Activated naive CD4-positive, alpha-beta T cell treated with anti-CD3 and anti-CD28 coated beads, Interleukin-2, amount 50 U/mL, for 24 hours (primary cell): ENCODE data around the gene TPPP.

Source experiments
- H3K27ac Mint-ChIP-seq: one replicate; pipeline ENCODE4 v1.8.0; 2021; ENCODE audit warnings: mild to moderate bottlenecking, mixed read lengths
- H3K27me3 Mint-ChIP-seq: one replicate; pipeline ENCODE4 v1.8.0; 2021; ENCODE audit warnings: mixed read lengths
- H3K36me3 Mint-ChIP-seq: one replicate; pipeline ENCODE4 v1.8.0; 2021; ENCODE audit warnings: mixed read lengths
- H3K4me1 Mint-ChIP-seq: one replicate; pipeline ENCODE4 v1.8.0; 2021; ENCODE audit warnings: mixed read lengths
- H3K4me3 Mint-ChIP-seq: one replicate; pipeline ENCODE4 v1.8.0; 2021; ENCODE audit warnings: mild to moderate bottlenecking, mixed read lengths
- H3K9me3 Mint-ChIP-seq: one replicate; pipeline ENCODE4 v1.8.0; 2021; ENCODE audit warnings: mixed read lengths

The TPPP gene

DNA sequence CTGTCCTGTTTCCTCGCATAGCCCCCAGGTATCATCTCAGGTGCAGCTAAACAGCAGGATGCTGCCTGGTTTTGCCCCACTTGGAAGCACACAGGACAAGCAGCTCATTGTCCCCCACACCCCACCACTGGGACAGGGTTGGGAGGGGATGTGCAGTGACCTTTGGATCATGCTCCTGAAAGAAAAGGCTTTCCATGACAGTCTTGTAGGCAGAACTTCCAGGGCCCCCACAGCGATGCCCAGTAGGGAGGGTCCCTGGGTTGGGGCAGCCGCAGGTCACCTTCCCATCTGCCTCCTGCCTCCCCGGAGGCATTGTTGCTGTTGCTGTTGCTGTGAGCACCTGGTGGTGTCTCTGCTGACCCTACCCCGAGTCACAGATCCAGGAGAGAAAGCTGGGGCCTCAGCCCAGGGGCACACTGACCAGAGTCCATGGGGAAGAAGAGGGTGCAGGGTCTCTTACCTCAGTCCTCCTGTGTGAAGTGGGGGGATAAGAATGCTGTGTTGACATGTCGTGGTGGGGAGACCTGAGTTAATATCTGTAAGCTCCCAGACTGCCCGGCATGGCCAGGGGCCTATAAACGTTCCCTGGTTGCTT, 72.5 kb downstream of the TPPP start:
- Mint-ChIP-seq H3K4me3 (no peak overlapping the region), H3K4me1 (peaks cover 10% of the 10 kb centered on the region), H3K9me3 (no peaks in the 10 kb centered on the region), H3K27ac (no peak overlapping the region), H3K36me3 (peaks cover 2% of the 10 kb centered on the region), H3K27me3 (no peaks in the 10 kb centered on the region)

DNA sequence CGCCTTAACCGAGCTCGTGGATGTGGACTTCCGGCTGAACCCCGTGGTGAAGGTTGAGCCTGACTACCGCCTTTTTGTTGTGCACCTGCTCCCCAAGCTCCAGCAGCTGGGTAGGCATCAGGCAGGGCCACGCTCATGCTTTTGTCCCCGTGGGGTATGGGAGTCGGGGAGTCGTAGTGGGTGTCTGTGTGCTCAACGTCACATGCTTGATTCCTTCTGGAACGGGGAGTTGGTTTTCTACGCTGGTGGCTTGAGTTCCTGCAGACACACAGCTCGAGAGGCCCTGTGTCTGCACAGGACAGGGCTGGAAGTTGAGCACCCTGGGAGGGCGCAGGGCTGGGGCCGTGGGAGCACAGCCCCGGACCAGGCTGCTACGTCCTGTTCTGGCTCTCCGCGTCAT, 73.0 kb downstream of the TPPP start:
- Mint-ChIP-seq H3K9me3 (no peaks in the 10 kb centered on the region), H3K27ac (no peak overlapping the region), H3K4me3 (no peak overlapping the region), H3K4me1 (peaks cover 15% of the 10 kb centered on the region), H3K27me3 (no peaks in the 10 kb centered on the region), H3K36me3 (peaks cover 7% of the 10 kb centered on the region)

DNA sequence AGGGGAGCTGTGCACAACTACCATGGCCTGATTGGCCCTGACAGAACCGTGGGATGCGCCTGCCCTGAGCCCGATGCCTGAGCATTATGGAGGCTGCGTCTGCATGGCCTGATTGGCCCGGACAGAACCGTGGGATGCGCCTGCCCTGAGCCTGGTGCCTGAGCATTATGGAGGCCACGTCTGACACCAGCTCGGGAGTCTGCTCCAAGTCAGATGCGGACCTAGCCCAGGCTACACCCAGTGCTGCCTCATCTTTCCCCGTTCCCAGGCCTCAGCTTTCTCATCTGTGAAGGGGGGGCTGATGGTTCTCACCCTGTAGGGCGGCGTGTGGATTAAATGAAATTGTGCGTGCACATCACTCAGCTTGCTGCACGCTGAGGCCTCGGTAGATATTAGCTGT, 73.7 kb downstream of the TPPP start:
- H3K36me3 Mint-ChIP-seq: peaks cover 10% of the 10 kb centered on the region
- H3K27me3 Mint-ChIP-seq: no peaks in the 10 kb centered on the region
- no peaks in the 10 kb centered on the region for H3K9me3 Mint-ChIP-seq
- peaks cover 21% of the 10 kb centered on the region for H3K4me1 Mint-ChIP-seq
- no peak overlapping the region for H3K4me3 Mint-ChIP-seq
- no peak overlapping the region for H3K27ac Mint-ChIP-seq

DNA sequence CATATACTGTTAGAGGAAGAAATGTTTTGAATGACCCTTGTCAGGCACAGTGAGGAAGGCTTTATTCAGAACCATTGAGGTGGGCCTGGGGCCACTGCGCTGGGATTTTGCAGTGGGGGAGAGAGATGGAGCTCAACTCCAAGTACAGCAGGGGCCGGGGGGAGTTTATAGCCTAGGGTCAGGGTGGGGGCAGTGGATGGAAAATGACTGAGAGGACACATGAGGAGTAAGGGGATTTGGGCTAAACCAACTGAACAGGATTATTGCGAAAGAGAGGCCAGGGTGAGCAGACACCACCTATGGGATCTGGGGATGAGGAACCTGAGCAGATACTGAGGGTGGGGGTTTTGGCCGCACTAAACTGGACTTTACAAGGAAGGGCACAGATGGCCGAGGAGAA, 74.7 kb downstream of the TPPP start:
- peaks cover 27% of the 10 kb centered on the region for H3K4me1 Mint-ChIP-seq
- no peaks in the 10 kb centered on the region for H3K27me3 Mint-ChIP-seq
- H3K27ac Mint-ChIP-seq: no peak overlapping the region
- H3K36me3 Mint-ChIP-seq: peaks cover 10% of the 10 kb centered on the region
- H3K4me3 Mint-ChIP-seq: no peak overlapping the region
- H3K9me3 Mint-ChIP-seq: no peaks in the 10 kb centered on the region

DNA sequence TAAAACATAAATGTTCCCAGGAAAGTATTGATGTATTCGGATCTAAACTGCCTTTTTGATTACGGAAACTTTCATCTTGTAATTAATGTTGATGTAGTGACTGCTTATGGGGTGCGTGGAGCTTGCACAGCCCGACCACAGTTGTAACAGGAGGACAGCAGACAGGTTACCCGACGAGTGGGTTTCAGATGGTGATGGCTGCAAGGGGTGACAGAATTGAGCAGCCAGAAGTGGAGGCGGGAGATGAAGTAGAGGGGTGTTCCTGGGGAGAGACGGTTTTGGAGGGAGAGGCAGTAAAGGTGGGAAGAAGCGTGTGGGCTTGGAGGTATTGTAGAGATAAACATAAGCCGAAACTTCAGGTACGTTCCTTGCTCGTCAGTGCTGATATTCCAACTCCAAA, 75.3 kb downstream of the TPPP start:
- Mint-ChIP-seq H3K4me1 (peaks cover 32% of the 10 kb centered on the region), H3K27ac (no peak overlapping the region), H3K27me3 (no peaks in the 10 kb centered on the region), H3K36me3 (peaks cover 10% of the 10 kb centered on the region), H3K4me3 (no peak overlapping the region), H3K9me3 (no peaks in the 10 kb centered on the region)

DNA sequence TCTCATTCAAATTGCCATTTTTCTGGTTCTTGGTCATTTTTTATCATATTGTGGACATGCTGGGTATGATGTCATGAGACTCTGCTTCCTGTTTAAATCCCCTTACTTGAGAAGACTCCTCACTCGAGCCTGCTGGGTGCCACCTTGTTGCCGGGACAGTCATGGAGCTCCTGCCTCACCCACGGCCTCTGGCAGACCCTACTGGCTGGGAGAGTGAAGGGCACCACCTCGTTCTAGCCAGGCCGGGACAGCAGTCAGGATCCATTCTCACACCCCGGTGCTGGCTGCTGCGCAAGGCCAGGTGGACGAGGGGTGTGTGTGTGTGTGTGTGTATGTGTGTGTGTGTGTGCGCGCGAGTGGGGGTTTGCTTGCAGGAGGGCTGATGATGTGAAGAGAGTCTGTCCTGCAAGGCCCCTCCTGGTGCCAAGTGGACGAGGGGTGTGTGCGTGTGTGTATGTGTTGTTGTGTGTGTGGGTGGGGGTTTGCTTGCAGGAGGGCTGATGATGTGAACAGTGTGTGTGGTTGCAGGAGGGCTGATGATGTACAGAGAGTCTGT, 76.6 kb downstream of the TPPP start:
- H3K4me1 Mint-ChIP-seq: peaks cover 36% of the 10 kb centered on the region
- no peak overlapping the region for H3K27ac Mint-ChIP-seq
- H3K27me3 Mint-ChIP-seq: no peaks in the 10 kb centered on the region
- H3K36me3 Mint-ChIP-seq: peaks cover 10% of the 10 kb centered on the region
- no peaks in the 10 kb centered on the region for H3K9me3 Mint-ChIP-seq
- no peak overlapping the region for H3K4me3 Mint-ChIP-seq

DNA sequence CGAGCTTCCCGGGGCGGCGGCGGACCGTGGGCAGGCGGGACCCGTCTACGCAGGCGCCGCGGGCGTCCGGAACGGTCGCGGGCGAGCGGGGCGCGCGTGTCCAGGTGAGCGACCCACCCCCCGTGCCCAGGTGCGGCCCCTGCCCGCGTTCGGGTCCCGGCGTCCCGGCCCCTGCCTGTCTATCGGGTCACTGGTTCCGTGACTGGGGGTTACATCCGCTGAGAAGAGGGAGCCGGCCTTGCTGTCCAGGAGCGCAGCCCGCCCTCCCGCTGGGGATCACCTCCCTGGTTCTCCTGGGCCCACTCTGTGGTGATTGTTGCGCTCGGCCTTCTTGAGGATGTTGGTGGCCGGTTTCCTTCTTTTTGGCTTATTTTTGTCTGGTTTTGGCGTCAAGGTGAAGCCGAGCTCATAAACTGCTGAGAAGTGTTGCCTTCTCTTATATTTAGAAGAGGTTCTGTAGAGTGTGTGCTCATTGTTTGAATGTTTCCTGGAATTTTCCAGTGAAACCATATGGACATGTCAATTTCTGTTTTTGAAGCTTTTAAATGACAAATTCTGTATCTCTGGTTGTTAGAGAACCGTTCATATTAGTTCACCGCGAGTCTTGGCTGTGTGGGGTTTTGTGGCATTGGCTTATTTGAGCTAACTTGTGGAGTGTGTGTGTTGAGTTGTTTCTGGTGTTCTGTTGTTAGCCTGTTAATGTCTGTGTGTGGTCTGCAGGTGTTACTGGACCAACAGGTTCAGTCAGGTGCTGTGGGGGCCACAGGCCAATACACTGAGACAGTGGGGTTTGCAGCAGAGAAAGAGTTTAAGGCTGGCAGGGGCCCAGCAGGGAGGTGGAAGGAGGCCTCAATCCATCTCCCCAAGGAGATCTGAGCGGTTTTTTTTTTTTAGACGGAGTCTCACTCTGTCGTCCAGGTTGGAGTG, 80.4 kb downstream of the TPPP start:
- Mint-ChIP-seq H3K4me3 (peak overlapping the region; percentile 93), H3K27ac (peak overlapping the region; percentile 89), H3K36me3 (peaks cover 8% of the 10 kb centered on the region), H3K27me3 (peaks cover under 1% of the 10 kb centered on the region), H3K4me1 (peaks cover 48% of the 10 kb centered on the region), H3K9me3 (no peaks in the 10 kb centered on the region)

DNA sequence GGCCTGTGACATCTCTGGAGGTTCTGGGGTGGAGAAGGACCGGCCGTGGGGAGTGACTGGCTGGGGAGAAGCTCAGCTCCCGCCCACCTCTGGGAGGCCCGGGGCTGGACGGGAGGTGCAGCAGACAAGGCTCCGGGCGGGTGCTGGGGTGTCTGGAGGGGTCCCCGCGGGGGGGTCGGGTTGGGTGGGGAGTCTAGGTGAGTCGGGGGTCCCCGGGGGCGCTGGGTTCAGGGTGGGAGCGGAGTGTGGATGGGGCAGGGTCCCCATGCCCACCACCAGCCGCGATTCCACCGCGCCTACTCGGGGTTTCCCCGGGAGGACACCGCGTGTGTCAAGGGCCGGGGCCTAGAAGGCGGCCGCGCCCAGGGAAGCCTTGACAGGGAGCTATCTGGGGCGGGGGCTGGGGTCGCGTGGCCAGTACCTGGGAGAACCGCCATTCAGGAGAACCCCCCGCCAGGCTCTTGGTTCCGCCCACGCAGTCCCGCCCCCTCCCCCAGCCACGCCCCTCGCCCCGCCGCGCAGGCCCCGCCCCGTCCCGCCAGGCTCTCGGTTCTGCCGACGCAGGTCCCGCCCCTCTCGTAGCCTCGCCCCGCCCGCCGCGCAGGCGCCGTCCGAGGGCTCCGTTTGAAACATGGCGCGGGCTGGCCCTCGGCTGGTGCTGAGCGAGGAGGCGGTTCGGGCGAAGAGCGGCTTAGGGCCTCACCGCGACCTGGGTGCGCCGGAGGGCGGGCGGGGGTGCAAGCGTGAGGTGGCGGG, 81.2 kb downstream of the TPPP start, which contains the start of gene CEP72:
Gene CEP72, plus strand, starts transcription at position 610 of the 756 bp plus-strand sequence. Its CDS starts 22 bp downstream, at position 632.
- H3K27me3 Mint-ChIP-seq: peaks cover 5% of the 10 kb centered on the region
- peak within 1 kb of the TSS; percentile 89 for H3K27ac Mint-ChIP-seq
- peaks cover 56% of the 10 kb centered on the region for H3K4me1 Mint-ChIP-seq
- peak within 1 kb of the TSS; percentile 93 for H3K4me3 Mint-ChIP-seq
- H3K9me3 Mint-ChIP-seq: no peaks in the 10 kb centered on the region
- H3K36me3 Mint-ChIP-seq: peaks cover 8% of the 10 kb centered on the region

DNA sequence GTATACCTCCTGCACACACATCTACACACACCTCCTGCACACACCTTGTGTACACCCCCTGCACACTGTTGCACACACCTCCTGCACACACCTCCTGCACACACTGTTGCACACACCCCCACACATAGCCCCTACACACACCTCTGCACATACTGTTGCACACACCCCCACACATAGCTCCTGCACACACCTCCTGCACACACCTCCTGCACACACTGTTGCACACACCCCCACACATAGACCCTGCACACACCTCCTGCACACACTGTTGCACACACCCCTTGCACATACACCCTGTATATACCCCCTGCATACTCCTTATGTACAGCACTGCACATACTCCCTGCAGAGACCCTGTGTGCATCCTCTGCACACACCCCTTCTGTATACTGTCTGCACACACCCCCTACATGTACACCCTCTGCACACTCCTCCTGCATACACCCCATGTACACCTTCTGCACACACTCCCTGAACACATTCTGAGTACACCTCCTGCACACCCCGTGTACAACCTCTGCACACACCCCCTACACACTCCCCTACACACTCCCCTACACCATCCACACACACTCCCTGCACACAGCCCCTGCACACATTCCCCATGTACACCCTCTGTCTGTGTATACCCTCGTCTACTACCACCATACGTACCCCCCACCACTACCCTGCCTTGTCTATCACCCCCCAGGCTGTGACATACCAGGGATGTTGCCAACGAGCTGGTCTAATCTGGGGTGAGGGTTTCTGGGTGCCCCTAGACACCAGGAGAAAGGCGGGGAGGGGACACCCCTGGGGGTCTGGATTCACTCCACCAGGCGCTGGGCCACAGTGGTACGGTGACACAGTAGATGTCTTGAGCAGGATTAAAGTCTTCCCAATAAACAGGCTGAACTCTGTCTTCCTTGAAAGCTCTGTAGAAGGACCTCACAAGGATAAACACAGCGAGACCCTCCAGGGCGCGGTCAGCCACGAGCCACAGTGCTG, 82.1 kb downstream of the TPPP start:
- peaks cover 8% of the 10 kb centered on the region for H3K36me3 Mint-ChIP-seq
- peak overlapping the region; percentile 76 for H3K27ac Mint-ChIP-seq
- H3K27me3 Mint-ChIP-seq: peaks cover 5% of the 10 kb centered on the region
- no peaks in the 10 kb centered on the region for H3K9me3 Mint-ChIP-seq
- peaks cover 49% of the 10 kb centered on the region for H3K4me1 Mint-ChIP-seq
- H3K4me3 Mint-ChIP-seq: peak overlapping the region; percentile 80

DNA sequence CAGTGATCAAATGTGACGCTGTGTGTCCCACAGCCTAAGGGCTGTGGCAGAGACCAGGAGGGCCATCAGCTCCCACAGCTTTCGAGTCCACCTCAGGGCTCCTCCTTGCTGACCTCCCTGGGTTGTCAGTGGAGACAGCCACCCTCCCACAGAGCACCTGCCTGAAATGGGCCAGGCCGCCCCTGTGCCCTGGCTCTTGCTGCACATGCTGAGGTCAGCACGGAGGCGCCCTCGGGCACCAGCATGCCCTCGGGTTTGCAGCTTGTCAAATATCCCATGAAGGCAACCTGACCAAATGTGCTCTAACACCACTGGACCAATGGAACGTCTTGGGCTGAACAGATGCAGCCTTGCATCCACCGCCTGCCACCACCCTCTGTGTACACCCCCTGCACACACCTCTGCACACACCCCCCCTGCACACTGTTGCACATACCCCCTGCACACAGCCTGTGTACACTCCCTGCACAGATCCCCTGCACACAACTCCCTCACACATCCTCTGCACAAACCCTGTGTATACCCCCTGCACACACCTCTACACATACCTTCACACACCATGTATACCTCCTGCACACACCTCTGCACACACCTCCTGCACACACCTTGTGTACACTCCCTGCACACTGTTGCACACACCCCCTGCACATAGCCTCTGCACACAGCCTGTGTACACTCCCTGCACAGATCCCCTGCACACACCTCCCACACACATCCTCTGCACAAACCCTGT, 83.0 kb downstream of the TPPP start:
- no peaks in the 10 kb centered on the region for H3K9me3 Mint-ChIP-seq
- H3K27me3 Mint-ChIP-seq: peaks cover 5% of the 10 kb centered on the region
- peaks cover 41% of the 10 kb centered on the region for H3K4me1 Mint-ChIP-seq
- H3K4me3 Mint-ChIP-seq: peak overlapping the region; percentile 47
- H3K27ac Mint-ChIP-seq: no peak overlapping the region
- peaks cover 3% of the 10 kb centered on the region for H3K36me3 Mint-ChIP-seq
